CD4-positive, alpha-beta T cell (primary cell): ENCODE measurements around the gene SIL1. TPM values are rescaled to one million over a fixed set of nuclear protein-coding genes. Genes with fewer than 3 reads are reported as not detected.

ENCODE experiments used
- ATAC-seq: fragments of 200-7000 bp; cut with Tn5 transposase; one replicate; pipeline ENCODE4 v1.10.0; 2022; ENCODE audit warnings: mild to moderate bottlenecking; ENCODE audit not compliant: poor library complexity
- CTCF ChIA-PET: fragments of 350-600 bp; sonication (Branson Sonifier 250); formaldehyde crosslinking; loops from one replicate; lab custom pipeline; 2021; ENCODE audit warnings: antibody characterized with exemption, inconsistent platforms; lab: Charles Lee
- POLR2A ChIA-PET: fragments of 350-600 bp; sonication (Branson Sonifier 250); formaldehyde crosslinking; loops from one replicate; lab custom pipeline; 2021; ENCODE audit warnings: antibody characterized with exemption, inconsistent platforms; lab: Charles Lee
- DNase-seq, 14 experiments: peaks; one replicate each; pipeline ENCODE4 v3.0.0-alpha.2; 2013 to 2020; ENCODE audit warnings: mixed read lengths in 2 of 14
- H3K27ac ChIP-seq, 2 donors: one replicate each; pipeline versions ENCODE4 v1.5.1 to v1.7.0; 2013; ENCODE audit warnings: low read length in 2 of 2, low read depth in 1 of 2, mild to moderate bottlenecking in 1 of 2
- H3K27me3 ChIP-seq, 2 experiments: 1 replicate in 1 of 2; 2 replicates in 1 of 2; pipeline versions ENCODE4 v1.6.1 to v1.7.0; 2013; ENCODE audit warnings: low read length in 2 of 2, control low read depth in 1 of 2, mild to moderate bottlenecking in 1 of 2, moderate library complexity in 1 of 2; ENCODE audit not compliant: insufficient read depth in 2 of 2, control insufficient read depth in 1 of 2
- H3K36me3 ChIP-seq: one replicate; pipeline ENCODE4 v1.6.1; 2013; ENCODE audit warnings: low read length, control low read depth; ENCODE audit not compliant: insufficient read depth
- H3K4me1 ChIP-seq: one replicate; pipeline ENCODE4 v1.6.1; 2013; ENCODE audit warnings: low read length, control low read depth; ENCODE audit not compliant: insufficient read depth
- H3K4me3 ChIP-seq: one replicate; pipeline ENCODE4 v1.5.1; 2013; ENCODE audit warnings: mild to moderate bottlenecking, low read length, moderate library complexity
- H3K9me3 ChIP-seq, 2 experiments: 1 replicate in 1 of 2; 2 replicates in 1 of 2; pipeline versions ENCODE4 v1.6.1 to v1.7.0; 2013; ENCODE audit warnings: low read length in 2 of 2, mild to moderate bottlenecking in 2 of 2, control low read depth in 1 of 2, moderate library complexity in 1 of 2; ENCODE audit not compliant: control insufficient read depth in 1 of 2, insufficient read depth in 1 of 2
- H3K27ac Mint-ChIP-seq: one replicate; pipeline ENCODE4 v1.8.0; 2020; ENCODE audit warnings: mixed read lengths
- H3K27me3 Mint-ChIP-seq: one replicate; pipeline ENCODE4 v1.8.0; 2021; ENCODE audit warnings: mixed read lengths
- H3K36me3 Mint-ChIP-seq: one replicate; pipeline ENCODE4 v1.8.0; 2021; ENCODE audit warnings: low read depth, mixed read lengths
- H3K4me1 Mint-ChIP-seq: one replicate; pipeline ENCODE4 v1.8.0; 2021; ENCODE audit warnings: low read depth, mixed read lengths
- H3K4me3 Mint-ChIP-seq: one replicate; pipeline ENCODE4 v1.8.0; 2020; ENCODE audit warnings: mild to moderate bottlenecking, mixed read lengths
- H3K9me3 Mint-ChIP-seq: one replicate; pipeline ENCODE4 v1.8.0; 2020; ENCODE audit warnings: mixed read lengths
- intact Hi-C, 2 experiments: fragments of 100-400 bp; cut with DNase I in 1 of 2; cut with micrococcal nuclease in 1 of 2; formaldehyde crosslinking; loops; one replicate each; pipeline versions ENCODE4 v1.15.1 to v1.9.0; 2023 to 2025; cut with DNase I, micrococcal nuclease
- total RNA-seq, 174 experiments: library from RNA in 2 of 174; stranded (reverse) in 2 of 174; gene quantifications; one replicate each; pipeline ENCODE4 v1.2.3 and lab custom pipeline; 2021 to 2026
- TF ChIP-seq, protein P1 (sequence below): fragments of 200-600 bp; IDR thresholded peaks from one replicate; pipeline ENCODE4 v1.8.0; 2022; ENCODE audit warnings: antibody characterized with exemption, mild to moderate bottlenecking

Gene SIL1
- total RNA-seq, 2 experiments from 2014 or later, result 5.6 to 9.2 TPM

DNA sequence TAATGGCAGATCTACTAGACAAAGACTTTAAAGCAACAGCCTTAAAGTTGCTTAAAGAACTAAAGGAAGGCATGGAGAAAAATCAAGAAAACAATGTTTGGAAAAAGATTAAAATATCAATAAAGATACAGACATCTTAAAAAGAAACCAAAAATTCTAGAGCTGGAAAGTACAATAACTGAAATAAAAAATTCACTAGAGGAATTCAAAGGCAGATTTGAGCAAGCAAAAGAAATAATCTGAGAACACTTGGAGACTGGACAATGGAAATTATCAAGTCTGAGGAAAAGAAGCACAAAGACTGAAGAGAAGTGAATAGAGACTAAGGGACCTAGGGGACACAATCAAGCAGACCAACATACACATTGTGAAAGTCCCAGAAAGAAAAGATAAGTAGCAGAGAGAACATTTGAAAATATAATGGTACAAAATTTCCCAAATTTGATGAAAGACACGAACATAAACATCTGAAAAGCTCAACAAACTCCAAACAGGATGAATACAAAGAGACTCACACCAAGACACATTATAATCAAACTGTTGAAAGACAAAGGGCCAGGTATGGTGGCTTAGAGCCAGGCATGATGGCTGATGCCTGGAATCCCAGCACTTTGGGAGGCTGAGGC is 26.3 kb downstream of the SIL1 start:
- Histone ChIP-seq H3K36me3 (no peaks in the 10 kb centered on the region), H3K4me1 (no peaks in the 10 kb centered on the region), H3K27me3 (no peaks in the 10 kb centered on the region), H3K9me3 (peaks cover 9 to 13% of the 10 kb centered on the region in 2 experiments), H3K27ac (no peak overlapping the region), H3K4me3 (no peak overlapping the region)
- DNase-seq (no peak), ATAC-seq (no peak)
- TF ChIP-seq, protein P1, sequence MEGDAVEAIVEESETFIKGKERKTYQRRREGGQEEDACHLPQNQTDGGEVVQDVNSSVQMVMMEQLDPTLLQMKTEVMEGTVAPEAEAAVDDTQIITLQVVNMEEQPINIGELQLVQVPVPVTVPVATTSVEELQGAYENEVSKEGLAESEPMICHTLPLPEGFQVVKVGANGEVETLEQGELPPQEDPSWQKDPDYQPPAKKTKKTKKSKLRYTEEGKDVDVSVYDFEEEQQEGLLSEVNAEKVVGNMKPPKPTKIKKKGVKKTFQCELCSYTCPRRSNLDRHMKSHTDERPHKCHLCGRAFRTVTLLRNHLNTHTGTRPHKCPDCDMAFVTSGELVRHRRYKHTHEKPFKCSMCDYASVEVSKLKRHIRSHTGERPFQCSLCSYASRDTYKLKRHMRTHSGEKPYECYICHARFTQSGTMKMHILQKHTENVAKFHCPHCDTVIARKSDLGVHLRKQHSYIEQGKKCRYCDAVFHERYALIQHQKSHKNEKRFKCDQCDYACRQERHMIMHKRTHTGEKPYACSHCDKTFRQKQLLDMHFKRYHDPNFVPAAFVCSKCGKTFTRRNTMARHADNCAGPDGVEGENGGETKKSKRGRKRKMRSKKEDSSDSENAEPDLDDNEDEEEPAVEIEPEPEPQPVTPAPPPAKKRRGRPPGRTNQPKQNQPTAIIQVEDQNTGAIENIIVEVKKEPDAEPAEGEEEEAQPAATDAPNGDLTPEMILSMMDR, result no peak
- H3K4me3 Mint-ChIP-seq, result no peak overlapping the region
- CTCF ChIA-PET, result no interaction called here
- H3K27me3 Mint-ChIP-seq, result no peaks in the 10 kb centered on the region
- POLR2A ChIA-PET, result no interaction called here
- peaks cover 6% of the 10 kb centered on the region for H3K4me1 Mint-ChIP-seq
- peaks cover 8% of the 10 kb centered on the region for H3K9me3 Mint-ChIP-seq
- intact Hi-C loops, result no loop called here
- H3K27ac Mint-ChIP-seq, result no peak overlapping the region
- peaks cover 12% of the 10 kb centered on the region for H3K36me3 Mint-ChIP-seq

DNA sequence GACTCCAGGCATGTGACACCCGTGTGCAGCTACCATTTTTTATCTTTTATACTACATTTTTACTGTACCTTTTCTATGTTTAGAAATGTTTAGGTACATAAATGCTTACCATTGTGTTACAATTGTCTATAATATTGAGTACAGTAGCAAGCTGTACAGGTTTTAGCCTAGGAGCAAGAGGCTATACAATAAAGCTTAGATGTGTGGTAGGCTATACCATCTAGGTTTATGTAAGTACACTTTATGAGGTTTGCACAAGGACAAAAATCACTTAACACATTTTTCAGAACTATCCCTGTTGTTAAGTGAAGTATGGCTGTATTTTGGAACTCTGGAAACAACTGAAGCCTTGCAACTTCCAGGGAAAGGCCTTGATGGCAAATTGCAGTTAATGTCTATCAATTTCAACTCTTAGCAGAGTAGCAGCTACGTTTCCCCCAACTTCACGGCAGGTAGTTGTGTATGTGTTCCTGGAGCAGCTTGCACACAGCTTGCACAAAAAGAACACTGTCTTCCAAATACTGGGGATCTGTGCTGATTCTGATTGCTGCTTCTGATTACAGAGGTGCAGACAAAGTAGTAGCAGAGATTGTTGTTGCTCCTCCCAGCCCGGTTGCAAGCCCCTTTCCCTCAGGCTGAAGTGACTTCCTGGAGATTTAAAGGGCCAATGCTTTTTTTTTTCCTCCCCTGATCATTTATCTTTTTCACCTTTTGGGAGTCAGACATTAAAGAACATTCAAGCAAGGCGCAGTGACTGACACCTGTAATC is 30.0 kb downstream of the SIL1 start:
- Mint-ChIP-seq H3K4me1 (peaks cover 6% of the 10 kb centered on the region), H3K36me3 (peaks cover 7% of the 10 kb centered on the region), H3K4me3 (no peak overlapping the region), H3K27me3 (no peaks in the 10 kb centered on the region), H3K9me3 (peaks cover 6% of the 10 kb centered on the region), H3K27ac (no peak overlapping the region)
- ChIA-PET CTCF (no interaction called here), POLR2A (no interaction called here)
- Histone ChIP-seq H3K4me3 (no peak overlapping the region), H3K4me1 (no peaks in the 10 kb centered on the region), H3K27me3 (no peaks in the 10 kb centered on the region), H3K9me3 (peaks cover 9 to 13% of the 10 kb centered on the region in 2 experiments), H3K27ac (no peak overlapping the region), H3K36me3 (no peaks in the 10 kb centered on the region)
- TF ChIP-seq, protein P1, result no peak
- ATAC-seq, result no peak
- DNase-seq, result no peak
- intact Hi-C loops, result no loop called here

DNA sequence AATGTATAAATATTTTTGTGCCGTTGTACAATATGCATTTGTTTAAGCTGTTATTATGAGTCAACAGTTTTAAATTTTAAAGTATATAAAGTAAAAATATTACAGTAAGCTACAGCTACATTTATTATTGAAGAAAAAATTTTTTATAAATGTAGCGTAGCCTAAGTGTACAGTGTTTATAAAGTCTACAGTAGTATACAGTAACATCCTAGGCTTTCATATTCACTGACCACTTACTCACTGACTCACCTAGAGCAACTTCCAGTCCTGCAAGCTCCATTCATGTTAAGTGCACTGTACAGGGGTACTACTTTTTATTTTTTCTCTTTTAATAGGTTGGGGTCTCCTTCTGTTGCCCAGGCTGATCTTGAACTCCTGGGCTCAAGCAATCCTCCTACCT is 30.6 kb downstream of the SIL1 start:
- no peak overlapping the region for H3K4me3 ChIP-seq
- peaks cover 6% of the 10 kb centered on the region for H3K9me3 Mint-ChIP-seq
- ChIA-PET CTCF (no interaction called here), POLR2A (no interaction called here)
- peaks cover 6 to 10% of the 10 kb centered on the region in 2 experiments for H3K9me3 ChIP-seq
- DNase-seq (no peak), ATAC-seq (no peak)
- H3K27ac ChIP-seq, result no peak overlapping the region
- TF ChIP-seq, protein P1, result no peak
- H3K4me1 ChIP-seq, result no peaks in the 10 kb centered on the region
- intact Hi-C loops, result no loop called here
- peaks cover 7% of the 10 kb centered on the region for H3K36me3 Mint-ChIP-seq
- no peaks in the 10 kb centered on the region for H3K36me3 ChIP-seq
- peaks cover 6% of the 10 kb centered on the region for H3K4me1 Mint-ChIP-seq
- H3K27me3 Mint-ChIP-seq, result no peaks in the 10 kb centered on the region
- H3K4me3 Mint-ChIP-seq, result no peak overlapping the region
- no peaks in the 10 kb centered on the region for H3K27me3 ChIP-seq
- H3K27ac Mint-ChIP-seq, result no peak overlapping the region
